22Rv1 (cell line): Measurements from ENCODE around the gene BEST2.

Experiments
- CTCF ChIP-seq: fragments of 450-650 bp; IDR thresholded peaks from 2 replicates; pipeline ENCODE4 v1.5.1; 2017; ENCODE audit warnings: mild to moderate bottlenecking
- ZFX ChIP-seq: fragments of 450-650 bp; IDR thresholded peaks from 2 replicates; pipeline ENCODE4 v1.6.1; 2017; ENCODE audit warnings: antibody characterized with exemption, borderline replicate concordance

GRCh38 chr19:12800923-12801465 lies 49.4 kb downstream of the BEST2 start:
- TF ChIP-seq CTCF (no peak), ZFX (no peak)
